IMR-90 (cell line): ENCODE results near the gene ANKS4B. TPM values are rescaled to one million over a fixed set of nuclear protein-coding genes. Genes with fewer than 3 reads are reported as not detected.

ENCODE experiments used
- ATAC-seq: fragments of 200-7000 bp; cut with Tn5 transposase; 2 replicates; pipeline ENCODE4 v1.9.1; 2020; ENCODE audit warnings: low read depth, mild to moderate bottlenecking, moderate library complexity
- BruUV-seq: library from RNA; stranded (reverse); fragments of 400-500 nt; replicated peaks from 2 replicates; lab custom pipeline; 2021; lab: Mats Ljungman, UMichigan
- CTCF ChIA-PET: fragments of 300-600 bp; formaldehyde crosslinking; extraction: SDS; loops from one replicate; lab custom pipeline; 2021; ENCODE audit warnings: antibody characterized with exemption; lab: Yijun Ruan, JAX
- POLR2A ChIA-PET: fragments of 300-600 bp; sonication (Branson Sonifier 250); formaldehyde crosslinking; loops from one replicate; lab custom pipeline; 2022; ENCODE audit warnings: antibody characterized with exemption; ENCODE audit not compliant: unreplicated experiment; lab: Charles Lee
- DNase-seq: peaks from one replicate; pipeline ENCODE4 v3.0.0; 2013
- H2AFZ ChIP-seq: replicated peaks from 2 replicates; pipeline ENCODE3; 2013; ENCODE audit warnings: low read length, mild to moderate bottlenecking; ENCODE audit not compliant: poor library complexity
- H2AK5ac ChIP-seq: 2 replicates; pipeline ENCODE4 v1.6.1; 2013; ENCODE audit warnings: low read depth, low read length, inconsistent platforms
- H2AK9ac ChIP-seq: replicated peaks from 2 replicates; pipeline ENCODE3; 2013; ENCODE audit warnings: mild to moderate bottlenecking, low read depth, low read length, moderate library complexity; ENCODE audit not compliant: poor library complexity
- H2BK120ac ChIP-seq: 2 replicates; pipeline ENCODE4 v1.6.1; 2013; ENCODE audit warnings: low read depth, low read length, inconsistent platforms
- H2BK15ac ChIP-seq: 3 replicates; pipeline ENCODE4 v1.6.1; 2013; ENCODE audit warnings: low read depth, low read length, inconsistent platforms
- H2BK20ac ChIP-seq: 2 replicates; pipeline ENCODE4 v1.6.1; 2013; ENCODE audit warnings: low read depth, mild to moderate bottlenecking, inconsistent platforms, low read length, moderate library complexity
- H2BK5ac ChIP-seq: 2 replicates; pipeline ENCODE4 v1.6.1; 2013; ENCODE audit warnings: mild to moderate bottlenecking, low read depth, low read length, inconsistent platforms; ENCODE audit not compliant: poor library complexity, severe bottlenecking
- H3K14ac ChIP-seq: replicated peaks from 2 replicates; pipeline ENCODE4 v1.6.1; 2013; ENCODE audit warnings: low read depth, low read length, inconsistent platforms
- H3K18ac ChIP-seq: 2 replicates; pipeline ENCODE4 v1.6.1; 2013; ENCODE audit warnings: low read depth, low read length, control low read depth
- H3K23ac ChIP-seq: 2 replicates; pipeline ENCODE4 v1.6.1; 2013; ENCODE audit warnings: low read depth, low read length, inconsistent platforms
- H3K27ac ChIP-seq: 2 replicates; pipeline ENCODE4 v1.5.1; 2013; ENCODE audit warnings: mild to moderate bottlenecking, control low read depth, low read length; ENCODE audit not compliant: insufficient read depth
- H3K27me3 ChIP-seq: 2 replicates; pipeline ENCODE4 v1.6.1; 2013; ENCODE audit warnings: low read length; ENCODE audit not compliant: control insufficient read depth, insufficient read depth
- H3K36me3 ChIP-seq: 2 replicates; pipeline ENCODE4 v1.6.1; 2013; ENCODE audit warnings: low read length, mixed read lengths; ENCODE audit not compliant: control insufficient read depth, insufficient read depth
- H3K4ac ChIP-seq: 2 replicates; pipeline ENCODE4 v1.6.1; 2013; ENCODE audit warnings: low read depth, low read length, inconsistent platforms
- H3K4me1 ChIP-seq: 2 replicates; pipeline ENCODE4 v1.6.1; 2013; ENCODE audit warnings: low read length, mixed read lengths; ENCODE audit not compliant: control insufficient read depth, insufficient read depth
- H3K4me2 ChIP-seq: 2 replicates; pipeline ENCODE4 v1.6.1; 2013; ENCODE audit warnings: low read depth, mild to moderate bottlenecking, control low read depth, low read length, moderate library complexity
- H3K4me3 ChIP-seq: 2 replicates; pipeline ENCODE4 v1.5.1; 2013; ENCODE audit warnings: low read depth, mild to moderate bottlenecking, control low read depth, low read length, moderate library complexity; ENCODE audit not compliant: insufficient read depth
- H3K56ac ChIP-seq: 2 replicates; pipeline ENCODE4 v1.6.1; 2013; ENCODE audit warnings: low read length, inconsistent platforms; ENCODE audit not compliant: insufficient read depth; ENCODE audit errors: extremely low read depth
- H3K79me1 ChIP-seq, 2 experiments: 2 replicates each; pipeline ENCODE4 v1.6.1; 2013; ENCODE audit warnings: low read length in 2 of 2, inconsistent platforms in 1 of 2, low read depth in 1 of 2
- H3K9ac ChIP-seq: 2 replicates; pipeline ENCODE4 v1.6.1; 2013; ENCODE audit warnings: low read depth, low read length, control low read depth
- H3K9me1 ChIP-seq: 2 replicates; pipeline ENCODE4 v1.6.1; 2013; ENCODE audit warnings: low read length, inconsistent platforms; ENCODE audit not compliant: insufficient read depth
- H3K9me3 ChIP-seq: 2 replicates; pipeline ENCODE4 v1.6.1; 2013; ENCODE audit warnings: low read length; ENCODE audit not compliant: control insufficient read depth, insufficient read depth
- H4K20me1 ChIP-seq: 2 replicates; pipeline ENCODE4 v1.6.1; 2013; ENCODE audit warnings: low read length, inconsistent platforms; ENCODE audit not compliant: insufficient read depth
- H4K5ac ChIP-seq: 2 replicates; pipeline ENCODE4 v1.6.1; 2013; ENCODE audit warnings: mild to moderate bottlenecking, low read depth, low read length, control low read depth
- H4K8ac ChIP-seq, 2 experiments: 2 replicates each; pipeline ENCODE4 v1.6.1; 2013; ENCODE audit warnings: low read depth in 2 of 2, low read length in 2 of 2, control low read depth in 1 of 2, inconsistent platforms in 1 of 2
- H4K91ac ChIP-seq: 2 replicates; pipeline ENCODE4 v1.6.1; 2013; ENCODE audit warnings: low read depth, low read length, inconsistent platforms; ENCODE audit not compliant: insufficient read depth
- BHLHE40 ChIP-seq: fragments of 150-350 bp; IDR thresholded peaks from 2 replicates; pipeline ENCODE4 v1.6.1; 2016; ENCODE audit warnings: mild to moderate bottlenecking, low read depth, low read length
- CEBPB ChIP-seq: IDR thresholded peaks from 2 replicates; pipeline ENCODE4 v1.6.1; 2012; ENCODE audit warnings: low read depth, low read length, improper control_type of control experiment
- CHD1 ChIP-seq: IDR thresholded peaks from 2 replicates; pipeline ENCODE4 v1.6.1; 2012; ENCODE audit warnings: low read depth, low read length, improper control_type of control experiment
- FOS ChIP-seq: fragments of 150-350 bp; IDR thresholded peaks from 2 replicates; pipeline ENCODE4 v1.6.1; 2016; ENCODE audit warnings: low read depth, low read length
- MAFK ChIP-seq: IDR thresholded peaks from 2 replicates; pipeline ENCODE4 v1.6.1; 2012; ENCODE audit warnings: low read depth, low read length, improper control_type of control experiment
- MAZ ChIP-seq: IDR thresholded peaks from 2 replicates; pipeline ENCODE4 v1.6.1; 2012; ENCODE audit warnings: low read depth, mild to moderate bottlenecking, low read length, improper control_type of control experiment, moderate library complexity, borderline replicate concordance
- MXI1 ChIP-seq: IDR thresholded peaks from 2 replicates; pipeline ENCODE4 v1.6.1; 2012; ENCODE audit warnings: low read depth, mild to moderate bottlenecking, low read length, moderate library complexity, borderline replicate concordance
- NFE2L2 ChIP-seq: fragments of 150-350 bp; IDR thresholded peaks from 2 replicates; pipeline ENCODE4 v1.6.1; 2016; ENCODE audit warnings: low read depth, mild to moderate bottlenecking, low read length
- POLR2A ChIP-seq: IDR thresholded peaks from 2 replicates; pipeline ENCODE4 v1.6.1; 2012; ENCODE audit warnings: mild to moderate bottlenecking, low read depth, low read length
- RAD21 ChIP-seq: IDR thresholded peaks from 2 replicates; pipeline ENCODE4 v1.6.1; 2012; ENCODE audit warnings: low read length, improper control_type of control experiment
- RCOR1 ChIP-seq: IDR thresholded peaks from 2 replicates; pipeline ENCODE4 v1.6.1; 2012; ENCODE audit warnings: mild to moderate bottlenecking, low read length, improper control_type of control experiment; ENCODE audit not compliant: insufficient replicate concordance
- RFX5 ChIP-seq: IDR thresholded peaks from 2 replicates; pipeline ENCODE4 v1.8.0; 2012; ENCODE audit warnings: low read depth, mild to moderate bottlenecking, low read length, moderate library complexity
- SMC3 ChIP-seq: fragments of 150-350 bp; IDR thresholded peaks from 2 replicates; pipeline ENCODE4 v1.6.1; 2016; ENCODE audit warnings: low read depth, mild to moderate bottlenecking, antibody characterized with exemption, low read length, moderate library complexity
- WGBS, 2 experiments: methylation state at CpG; one replicate each; pipeline versions ENCODE4 v1.1.5 to v1.1.7; 2013; ENCODE audit warnings: missing lambda C conversion rate in 2 of 2; ENCODE audit not compliant: insufficient read length in 1 of 2; ENCODE audit errors: extremely low coverage in 2 of 2; 5-methylcytosine and 5-hydroxymethylcytosine counted together
- dilution Hi-C: fragments of 300-500 bp; cut with HindIII; formaldehyde crosslinking; loops from one replicate; pipeline ENCODE4 v1.14.3; 2018; ENCODE audit warnings: low sequenced_read_pairs; ENCODE audit not compliant: unreplicated experiment
- in situ Hi-C: fragments of 300-500 bp; cut with MboI; formaldehyde crosslinking; loops from 3 replicates; pipeline ENCODE4 v1.14.3; 2019; ENCODE audit warnings: low sequenced_read_pairs, inconsistent platforms, mixed read lengths
- intact Hi-C: fragments of 100-400 bp; cut with micrococcal nuclease; formaldehyde crosslinking; loops from 2 replicates; pipeline ENCODE4 v1.10.0; 2022
- polyA plus RNA-seq, 3 experiments: library from polyadenylated mRNA; depleted of rRNA; stranded (reverse); fragments of >200 nt; gene quantifications; 2 replicates each; pipeline ENCODE4 v1.2.3, GENCODE V29; 2012; ENCODE audit warnings: low replicate concordance in 1 of 3
- total RNA-seq: library from RNA; depleted of rRNA; stranded (reverse); fragments of >200 nt; gene quantifications from 2 replicates; pipeline ENCODE4 v1.2.3, GENCODE V29; 2012
- TF ChIP-seq, protein P1 (sequence below): fragments of 150-350 bp; IDR thresholded peaks from 2 replicates; pipeline ENCODE4 v1.6.1; 2017; ENCODE audit warnings: mild to moderate bottlenecking, antibody characterized with exemption, low read length, low read depth
- TF ChIP-seq, protein P2 (sequence below): fragments of 150-350 bp; IDR thresholded peaks from 2 replicates; pipeline ENCODE4 v1.6.1; 2016; ENCODE audit warnings: low read depth, mild to moderate bottlenecking, low read length, moderate library complexity, borderline replicate concordance
- TF ChIP-seq, protein P3 (sequence below): conservative IDR thresholded peaks from 2 replicates; pipeline ENCODE4 v1.5.1; 2012; ENCODE audit warnings: mild to moderate bottlenecking, low read depth, low read length, improper control_type of control experiment

The ANKS4B gene
- total and polyA plus RNA-seq, 2 of the 4 experiments (the other 2 are of a cell fraction), result not detected

DNA sequence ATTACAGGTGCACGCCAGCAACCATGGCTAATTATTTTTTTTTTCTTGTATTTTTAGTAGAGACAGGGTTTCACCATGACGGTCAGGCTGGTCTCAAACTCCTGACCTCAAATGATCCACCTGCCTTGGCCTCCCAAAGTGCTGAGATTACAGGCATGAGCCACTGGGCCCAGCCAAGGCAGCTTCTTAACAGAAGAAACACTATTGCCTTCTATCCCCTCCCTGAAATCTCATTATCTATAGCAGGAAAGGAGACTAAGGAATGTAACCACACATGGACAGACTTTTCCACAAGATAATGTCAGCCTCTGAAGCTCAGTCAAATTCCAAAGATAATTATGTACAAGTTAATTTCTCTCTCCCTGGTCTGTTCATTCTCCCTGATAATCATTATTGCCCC, 16.4 kb upstream of the ANKS4B start:
- no peaks in the 10 kb centered on the region for H3K79me1 ChIP-seq
- no peak overlapping the region for H2BK15ac ChIP-seq
- no peak overlapping the region for H3K4me3 ChIP-seq
- no peak overlapping the region for H4K8ac ChIP-seq
- no peaks in the 10 kb centered on the region for H3K9me1 ChIP-seq
- H3K9me3 ChIP-seq, result no peaks in the 10 kb centered on the region
- ChIA-PET POLR2A (no interaction called here), CTCF (no interaction called here)
- H3K4me2 ChIP-seq, result no peak overlapping the region
- no peak overlapping the region for H3K18ac ChIP-seq
- no peak overlapping the region for H2AK9ac ChIP-seq
- H4K91ac ChIP-seq, result no peak overlapping the region
- peaks cover 7% of the 10 kb centered on the region for H3K27me3 ChIP-seq
- TF ChIP-seq RFX5, result no peak
- TF ChIP-seq SMC3, result no peak
- TF ChIP-seq, protein P1, sequence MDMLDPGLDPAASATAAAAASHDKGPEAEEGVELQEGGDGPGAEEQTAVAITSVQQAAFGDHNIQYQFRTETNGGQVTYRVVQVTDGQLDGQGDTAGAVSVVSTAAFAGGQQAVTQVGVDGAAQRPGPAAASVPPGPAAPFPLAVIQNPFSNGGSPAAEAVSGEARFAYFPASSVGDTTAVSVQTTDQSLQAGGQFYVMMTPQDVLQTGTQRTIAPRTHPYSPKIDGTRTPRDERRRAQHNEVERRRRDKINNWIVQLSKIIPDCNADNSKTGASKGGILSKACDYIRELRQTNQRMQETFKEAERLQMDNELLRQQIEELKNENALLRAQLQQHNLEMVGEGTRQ, result no peak
- TF ChIP-seq, protein P2, sequence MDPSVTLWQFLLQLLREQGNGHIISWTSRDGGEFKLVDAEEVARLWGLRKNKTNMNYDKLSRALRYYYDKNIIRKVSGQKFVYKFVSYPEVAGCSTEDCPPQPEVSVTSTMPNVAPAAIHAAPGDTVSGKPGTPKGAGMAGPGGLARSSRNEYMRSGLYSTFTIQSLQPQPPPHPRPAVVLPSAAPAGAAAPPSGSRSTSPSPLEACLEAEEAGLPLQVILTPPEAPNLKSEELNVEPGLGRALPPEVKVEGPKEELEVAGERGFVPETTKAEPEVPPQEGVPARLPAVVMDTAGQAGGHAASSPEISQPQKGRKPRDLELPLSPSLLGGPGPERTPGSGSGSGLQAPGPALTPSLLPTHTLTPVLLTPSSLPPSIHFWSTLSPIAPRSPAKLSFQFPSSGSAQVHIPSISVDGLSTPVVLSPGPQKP, result no peak
- no peak for TF ChIP-seq BHLHE40
- no peak for TF ChIP-seq RCOR1
- TF ChIP-seq RAD21, result no peak
- no peak for TF ChIP-seq MXI1
- no peak for TF ChIP-seq CHD1
- no peak for TF ChIP-seq MAZ
- TF ChIP-seq CEBPB, result no peak
- TF ChIP-seq FOS, result no peak
- no peak for TF ChIP-seq NFE2L2
- TF ChIP-seq MAFK, result no peak
- no peak for TF ChIP-seq POLR2A
- TF ChIP-seq, protein P3, sequence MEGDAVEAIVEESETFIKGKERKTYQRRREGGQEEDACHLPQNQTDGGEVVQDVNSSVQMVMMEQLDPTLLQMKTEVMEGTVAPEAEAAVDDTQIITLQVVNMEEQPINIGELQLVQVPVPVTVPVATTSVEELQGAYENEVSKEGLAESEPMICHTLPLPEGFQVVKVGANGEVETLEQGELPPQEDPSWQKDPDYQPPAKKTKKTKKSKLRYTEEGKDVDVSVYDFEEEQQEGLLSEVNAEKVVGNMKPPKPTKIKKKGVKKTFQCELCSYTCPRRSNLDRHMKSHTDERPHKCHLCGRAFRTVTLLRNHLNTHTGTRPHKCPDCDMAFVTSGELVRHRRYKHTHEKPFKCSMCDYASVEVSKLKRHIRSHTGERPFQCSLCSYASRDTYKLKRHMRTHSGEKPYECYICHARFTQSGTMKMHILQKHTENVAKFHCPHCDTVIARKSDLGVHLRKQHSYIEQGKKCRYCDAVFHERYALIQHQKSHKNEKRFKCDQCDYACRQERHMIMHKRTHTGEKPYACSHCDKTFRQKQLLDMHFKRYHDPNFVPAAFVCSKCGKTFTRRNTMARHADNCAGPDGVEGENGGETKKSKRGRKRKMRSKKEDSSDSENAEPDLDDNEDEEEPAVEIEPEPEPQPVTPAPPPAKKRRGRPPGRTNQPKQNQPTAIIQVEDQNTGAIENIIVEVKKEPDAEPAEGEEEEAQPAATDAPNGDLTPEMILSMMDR, result no peak
- BruUV-seq, result no TSS peak
- no peak overlapping the region for H3K56ac ChIP-seq
- dilution Hi-C loops, result no loop called here
- DNase-seq (no peak), ATAC-seq (no peak)
- no peaks in the 10 kb centered on the region for H3K36me3 ChIP-seq
- H2AFZ ChIP-seq, result no peak overlapping the region
- no peak overlapping the region for H4K5ac ChIP-seq
- H3K27ac ChIP-seq, result no peak overlapping the region
- no peak overlapping the region for H2BK5ac ChIP-seq
- no CpG with 5 or more reads among the region's 2 CpGs for WGBS, 2 experiments
- in situ Hi-C loops, result no loop called here
- no peak overlapping the region for H3K4ac ChIP-seq
- H2BK120ac ChIP-seq, result no peak overlapping the region
- H3K14ac ChIP-seq, result no peak overlapping the region
- no peak overlapping the region for H2AK5ac ChIP-seq
- H3K23ac ChIP-seq, result no peak overlapping the region
- H4K20me1 ChIP-seq, result no peaks in the 10 kb centered on the region
- intact Hi-C loops, result no loop called here
- H3K9ac ChIP-seq, result no peak overlapping the region
- H2BK20ac ChIP-seq, result no peak overlapping the region
- H3K4me1 ChIP-seq, result no peaks in the 10 kb centered on the region
